GM23248 (cell line): ENCODE data around the gene ODC1. TPM values are rescaled to one million over a fixed set of nuclear protein-coding genes. Genes with fewer than 3 reads are reported as not detected.

Experiments
- DNase-seq: peaks from one replicate; pipeline ENCODE4 v3.0.0-alpha.2; 2015
- H2AFZ ChIP-seq: fragments of 200-600 bp; sonication (generic); 2 replicates; pipeline ENCODE4 v1.6.1; 2016; ENCODE audit warnings: antibody characterized with exemption
- H3F3A ChIP-seq: fragments of 200-600 bp; sonication (generic); 2 replicates; pipeline ENCODE4 v1.6.1; 2016; ENCODE audit warnings: mild to moderate bottlenecking, antibody characterized with exemption, mixed run types; ENCODE audit not compliant: insufficient read depth
- H3K27ac ChIP-seq: fragments of 200-600 bp; sonication (generic); 2 replicates; pipeline ENCODE4 v1.5.1; 2016; ENCODE audit warnings: mild to moderate bottlenecking
- H3K27me3 ChIP-seq: fragments of 200-600 bp; sonication (generic); replicated peaks from 2 replicates; pipeline ENCODE4 v1.6.1; 2016; ENCODE audit warnings: mild to moderate bottlenecking; ENCODE audit not compliant: insufficient read depth
- H3K36me3 ChIP-seq: fragments of 200-600 bp; sonication (generic); 2 replicates; pipeline ENCODE4 v1.6.1; 2016; ENCODE audit warnings: low read depth, mild to moderate bottlenecking
- H3K4me1 ChIP-seq: fragments of 200-600 bp; sonication (generic); 2 replicates; pipeline ENCODE4 v1.6.1; 2016; ENCODE audit warnings: mild to moderate bottlenecking; ENCODE audit not compliant: insufficient read depth
- H3K4me2 ChIP-seq: fragments of 200-600 bp; sonication (generic); one replicate; pipeline ENCODE4 v1.6.1; 2016; ENCODE audit warnings: mild to moderate bottlenecking; ENCODE audit not compliant: unreplicated experiment
- H3K4me3 ChIP-seq: fragments of 200-600 bp; sonication (generic); 2 replicates; pipeline ENCODE4 v1.5.1; 2016; ENCODE audit warnings: mild to moderate bottlenecking
- H3K79me2 ChIP-seq: fragments of 200-600 bp; sonication (generic); 2 replicates; pipeline ENCODE4 v1.6.1; 2016; ENCODE audit warnings: mild to moderate bottlenecking; ENCODE audit not compliant: insufficient read depth
- H3K9ac ChIP-seq: fragments of 200-600 bp; sonication (generic); 2 replicates; pipeline ENCODE4 v1.6.1; 2016; ENCODE audit warnings: mild to moderate bottlenecking
- H3K9me2 ChIP-seq: fragments of 200-600 bp; sonication (generic); 2 replicates; pipeline ENCODE4 v1.6.1; 2016; ENCODE audit warnings: mixed run types, mild to moderate bottlenecking, moderate library complexity; ENCODE audit not compliant: insufficient read depth
- H3K9me3 ChIP-seq: fragments of 200-600 bp; sonication (generic); one replicate; pipeline ENCODE4 v1.6.1; 2017; ENCODE audit warnings: low read depth
- H4K20me1 ChIP-seq: fragments of 200-600 bp; sonication (generic); 2 replicates; pipeline ENCODE4 v1.6.0; 2016; ENCODE audit not compliant: insufficient read depth
- EZH2 ChIP-seq: fragments of 200-600 bp; sonication (generic); IDR thresholded peaks from 2 replicates; pipeline ENCODE4 v1.6.1; 2018; ENCODE audit warnings: antibody characterized with exemption, mild to moderate bottlenecking; ENCODE audit not compliant: insufficient read depth, poor library complexity, severe bottlenecking
- EZH2phosphoT487 ChIP-seq: fragments of 200-600 bp; sonication (generic); IDR thresholded peaks from 2 replicates; pipeline ENCODE4 v1.6.1; 2018; ENCODE audit warnings: antibody characterized with exemption, moderate library complexity, mild to moderate bottlenecking, low read depth; ENCODE audit not compliant: insufficient read depth
- WGBS, 2 experiments: methylation state at CpG; one replicate each; pipeline ENCODE4 v1.1.6; 2015 to 2017; ENCODE audit warnings: low lambda C conversion rate in 2 of 2, low coverage in 1 of 2; ENCODE audit errors: missing lambda C conversion rate in 2 of 2; 5-methylcytosine and 5-hydroxymethylcytosine counted together
- in situ Hi-C: fragments of 300-500 bp; cut with MboI; formaldehyde crosslinking; loops from 2 replicates; pipeline ENCODE4 v1.15.0; 2020
- polyA plus RNA-seq: library from polyadenylated mRNA; unstranded; fragments of >200 nt; fragmentation: Nextera tagmentation; extraction: Ambion mirVana; gene quantifications from 2 replicates; pipeline ENCODE4 v1.2.1, GENCODE V29; 2016
- total RNA-seq: library from RNA; depleted of rRNA; stranded (reverse); fragments of >200 nt; shearing (Covaris generic); gene quantifications from 2 replicates; pipeline ENCODE4 v1.2.3, GENCODE V29; 2014

Gene ODC1
- total and polyA plus RNA-seq, 2 experiments from 2014 or later: 58.3 to 106 TPM

GRCh38 chr2:10440736-10441135 is 7.4 kb downstream of the ODC1 start:
- Histone ChIP-seq H3K79me2 (peaks cover 12% of the 10 kb centered on the region), H3K4me1 (no peaks in the 10 kb centered on the region; the same call in 1 of the 2 replicates), H3K27ac (no peak overlapping the region), H3K27me3 (no peaks in the 10 kb centered on the region), H3K9me2 (no peaks in the 10 kb centered on the region), H3K9ac (no peak overlapping the region), H2AFZ (no peak overlapping the region), H3K4me2 (no peak overlapping the region), H4K20me1 (peaks cover 3% of the 10 kb centered on the region; the same call in 1 of the 2 replicates), H3K9me3 (no peaks in the 10 kb centered on the region), H3K4me3 (no peak overlapping the region), H3K36me3 (peaks cover 55% of the 10 kb centered on the region), H3F3A (peaks cover 9% of the 10 kb centered on the region)
- no peak for DNase-seq
- TF ChIP-seq EZH2: no peak
- TF ChIP-seq EZH2phosphoT487: no peak
- in situ Hi-C loops: loop anchor here (25.0 kb wide), 1 partner anchor 653 kb away; no protein-coding TSS in a partner anchor
- WGBS, 2 experiments: 95 to 96% methylated on average over 6 of the region's 6 CpGs

GRCh38 chr2:10439971-10440370 is 8.2 kb downstream of the ODC1 start:
- no peaks in the 10 kb centered on the region for H3K9me2 ChIP-seq
- H3K79me2 ChIP-seq: peaks cover 4% of the 10 kb centered on the region
- no peak overlapping the region for H2AFZ ChIP-seq
- H3K9ac ChIP-seq: no peak overlapping the region
- TF ChIP-seq EZH2phosphoT487 (no peak), EZH2 (no peak)
- H3K27me3 ChIP-seq: no peaks in the 10 kb centered on the region
- no peaks in the 10 kb centered on the region for H3K4me1 ChIP-seq
- H3K4me2 ChIP-seq: no peak overlapping the region
- no peak overlapping the region for H3K4me3 ChIP-seq
- in situ Hi-C loops: loop anchor here (10.0 to 25.0 kb wide), 2 partner anchors 365 to 653 kb away; no protein-coding TSS in a partner anchor
- no peak overlapping the region for H3K27ac ChIP-seq
- H3K9me3 ChIP-seq: no peaks in the 10 kb centered on the region
- DNase-seq: no peak
- peaks cover 9% of the 10 kb centered on the region for H3F3A ChIP-seq
- peaks cover 55% of the 10 kb centered on the region for H3K36me3 ChIP-seq
- WGBS, 2 experiments: 92 to 94% methylated on average over 8 of the region's 8 CpGs
- no peaks in the 10 kb centered on the region for H4K20me1 ChIP-seq

- no peaks in the 10 kb centered on the region for H3K9me2 ChIP-seq
- H3F3A ChIP-seq: peaks cover 9% of the 10 kb centered on the region
- H3K79me2 ChIP-seq: no peaks in the 10 kb centered on the region
- DNase-seq: no peak
- H3K27ac ChIP-seq: no peak overlapping the region
- no peaks in the 10 kb centered on the region for H3K9me3 ChIP-seq
- H3K36me3 ChIP-seq: peaks cover 50% of the 10 kb centered on the region
- H2AFZ ChIP-seq: no peak overlapping the region
- H3K9ac ChIP-seq: no peak overlapping the region
- TF ChIP-seq EZH2 (no peak), EZH2phosphoT487 (no peak)
- H3K4me2 ChIP-seq: no peak overlapping the region
- no peaks in the 10 kb centered on the region for H3K27me3 ChIP-seq
- 82 to 88% methylated on average over 10 to 11 of the region's 11 CpGs for WGBS, 2 experiments
- in situ Hi-C loops: loop anchor here (10.0 to 25.0 kb wide), 2 partner anchors 365 to 652 kb away; no protein-coding TSS in a partner anchor
- H4K20me1 ChIP-seq: no peaks in the 10 kb centered on the region
- no peak overlapping the region for H3K4me3 ChIP-seq
- H3K4me1 ChIP-seq: no peaks in the 10 kb centered on the region
These were observed 8.8 kb downstream of the ODC1 start for GRCh38 chr2:10439185-10439879.

- no peaks in the 10 kb centered on the region for H3K4me1 ChIP-seq
- no peak overlapping the region for H3K27ac ChIP-seq
- H3K27me3 ChIP-seq: no peaks in the 10 kb centered on the region
- no peaks in the 10 kb centered on the region for H3K9me3 ChIP-seq
- TF ChIP-seq EZH2phosphoT487 (no peak), EZH2 (no peak)
- no peaks in the 10 kb centered on the region for H4K20me1 ChIP-seq
- DNase-seq: no peak
- H3K4me2 ChIP-seq: no peak overlapping the region
- H3F3A ChIP-seq: peaks cover 9% of the 10 kb centered on the region
- no peaks in the 10 kb centered on the region for H3K9me2 ChIP-seq
- no peak overlapping the region for H2AFZ ChIP-seq
- H3K4me3 ChIP-seq: no peak overlapping the region
- H3K9ac ChIP-seq: no peak overlapping the region
- in situ Hi-C loops: loop anchor here (10.0 to 25.0 kb wide), 2 partner anchors 364 to 651 kb away; no protein-coding TSS in a partner anchor
- H3K36me3 ChIP-seq: peaks cover 44% of the 10 kb centered on the region
- H3K79me2 ChIP-seq: no peaks in the 10 kb centered on the region
- 60 to 67% methylated on average over 14 of the region's 14 CpGs for WGBS, 2 experiments
These were observed 9.4 kb downstream of the ODC1 start for GRCh38 chr2:10438688-10439087.
